ENCODE data around the gene SOX3.

SOX3 gene

GRCh38 chrX:140501321-140501720, 3.5 kb downstream of the SOX3 start:
- no peak for DNase-seq
- in situ Hi-C loops (cut with MboI; ENCODE audit: low pct_unique_long_range_greater_than_20kb, low sequenced_read_pairs): no loop called here

GRCh38 chrX:140500441-140500840, 4.4 kb downstream of the SOX3 start:
- peak; percentile 14 for DNase-seq
- in situ Hi-C loops (cut with MboI; ENCODE audit: low pct_unique_long_range_greater_than_20kb, low sequenced_read_pairs): no loop called here

GRCh38 chrX:140495739-140496138, 9.1 kb downstream of the SOX3 start:
- in situ Hi-C loops (cut with MboI; ENCODE audit: low pct_unique_long_range_greater_than_20kb, low sequenced_read_pairs): no loop called here
- no peak for DNase-seq

GRCh38 chrX:140492066-140492994, 12.5 kb downstream of the SOX3 start:
- DNase-seq: no peak
- in situ Hi-C loops (cut with MboI; ENCODE audit: low pct_unique_long_range_greater_than_20kb, low sequenced_read_pairs): no loop called here

- no peak for DNase-seq
- in situ Hi-C loops (cut with MboI; ENCODE audit: low pct_unique_long_range_greater_than_20kb, low sequenced_read_pairs): no loop called here
Observed at GRCh38 chrX:140480765-140481164, 24.1 kb downstream of the SOX3 start.

- in situ Hi-C loops (cut with MboI; ENCODE audit: low pct_unique_long_range_greater_than_20kb, low sequenced_read_pairs): no loop called here
- DNase-seq: no peak
Observed at GRCh38 chrX:140477987-140478386, 26.9 kb downstream of the SOX3 start.

GRCh38 chrX:140475025-140475424, 29.8 kb downstream of the SOX3 start:
- in situ Hi-C loops (cut with MboI; ENCODE audit: low pct_unique_long_range_greater_than_20kb, low sequenced_read_pairs): no loop called here
- no peak for DNase-seq

- in situ Hi-C loops (cut with MboI; ENCODE audit: low pct_unique_long_range_greater_than_20kb, low sequenced_read_pairs): no loop called here
- no peak for DNase-seq
Observed at GRCh38 chrX:140467211-140467610, 37.7 kb downstream of the SOX3 start.

All from KBM-7 (cell line).